AG09319 (cell line): ENCODE measurements around the gene CACNA2D3.

Experiments used
- DNase-seq: peaks from one replicate; pipeline ENCODE4 v3.0.0-alpha.2; 2010; ENCODE audit warnings: low read depth; ENCODE audit errors: extremely low read depth
- CTCF ChIP-seq: IDR thresholded peaks from 2 replicates; pipeline ENCODE4 v1.5.1; 2011; ENCODE audit warnings: low read depth, mild to moderate bottlenecking, inconsistent platforms, low read length, moderate library complexity

The CACNA2D3 gene

GRCh38 chr3:54214845-54215244, 92.5 kb downstream of the CACNA2D3 start:
- DNase-seq = no peak
- TF ChIP-seq CTCF = no peak

- no peak for DNase-seq
- TF ChIP-seq CTCF = no peak
Measured at GRCh38 chr3:54215521-54215920, 93.2 kb downstream of the CACNA2D3 start.

DNA sequence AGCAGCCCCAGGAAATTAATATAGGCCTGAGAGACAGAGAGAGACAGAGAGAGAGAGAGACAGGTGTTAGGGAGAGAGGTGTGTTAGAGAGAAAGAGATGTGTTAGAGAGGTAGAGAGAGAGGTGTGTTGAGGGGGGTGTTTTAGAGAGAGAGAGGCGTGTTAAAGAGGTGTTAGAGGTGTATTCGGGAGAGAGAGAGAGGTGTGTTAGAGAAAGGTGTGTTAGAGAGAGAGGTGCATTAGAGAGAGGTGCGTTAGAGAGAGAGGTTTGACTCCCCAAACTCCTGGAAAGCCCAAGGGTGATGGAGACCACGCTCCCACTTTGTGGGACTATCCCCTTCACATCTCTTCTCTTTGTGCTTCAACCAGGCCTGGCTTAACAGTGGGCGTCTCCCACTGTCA, 95.5 kb downstream of the CACNA2D3 start:
- no peak for DNase-seq
- no peak for TF ChIP-seq CTCF

GRCh38 chr3:54222316-54222715, 100.0 kb downstream of the CACNA2D3 start:
- no peak for DNase-seq
- TF ChIP-seq CTCF = no peak

DNA sequence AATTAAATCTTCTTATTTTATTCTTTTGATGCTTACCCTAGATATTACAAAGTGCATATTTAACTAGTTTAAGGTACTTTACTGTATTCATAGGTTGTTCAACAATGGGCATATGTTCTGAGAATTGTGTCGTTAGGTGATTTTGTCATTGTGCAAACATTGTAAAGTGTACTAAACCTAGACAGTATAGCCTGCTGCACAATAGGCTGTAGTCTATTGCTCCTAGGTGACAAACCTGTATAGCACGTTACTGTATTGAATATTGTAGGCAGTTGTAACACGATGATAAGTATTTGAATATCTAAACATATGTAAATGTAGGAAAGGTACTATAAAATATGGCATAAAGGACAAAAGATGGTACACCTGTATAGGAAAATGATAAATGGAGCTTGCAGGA, 100.7 kb downstream of the CACNA2D3 start:
- no peak for TF ChIP-seq CTCF
- no peak for DNase-seq

- no peak for DNase-seq
- no peak for TF ChIP-seq CTCF
Measured at GRCh38 chr3:54225841-54226528, 103.6 kb downstream of the CACNA2D3 start.

GRCh38 chr3:54228806-54229205, 106.5 kb downstream of the CACNA2D3 start:
- DNase-seq = no peak
- TF ChIP-seq CTCF = no peak
